OCI-LY3 (cell line): Measurements from ENCODE around the gene SLC44A1.

ENCODE experiments used
- CTCF ChIP-seq: fragments of 200-600, 300-600 bp; sonication (generic); IDR thresholded peaks from 2 replicates; pipeline ENCODE4 v1.5.1; 2014; ENCODE audit warnings: antibody characterized with exemption, low read length, low read depth
- EZH2phosphoT487 ChIP-seq: fragments of 200-600 bp; shearing (Covaris generic); IDR thresholded peaks from 2 replicates; pipeline ENCODE4 v1.6.1; 2018; ENCODE audit warnings: antibody characterized with exemption, mixed run types, low read depth

DNA sequence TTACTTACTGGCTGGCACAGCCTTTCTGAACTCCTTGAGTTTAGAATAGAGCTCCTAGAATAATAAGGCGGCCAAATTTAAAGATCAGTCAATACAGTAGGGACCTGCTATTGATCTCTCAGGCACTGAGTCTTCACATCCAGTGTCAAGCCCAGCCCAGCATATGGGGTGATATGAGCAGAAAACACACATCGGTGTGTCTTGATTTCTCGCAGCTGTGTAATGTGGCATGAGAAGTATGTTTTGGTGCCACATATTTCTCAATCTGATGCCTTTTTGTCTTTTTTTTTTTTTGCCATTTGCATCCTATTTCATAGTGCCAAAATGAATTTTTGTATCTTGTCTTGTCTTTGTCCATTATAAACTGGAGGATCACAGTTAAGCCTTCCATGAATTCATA lies 152.0 kb downstream of the SLC44A1 start:
- no peak for TF ChIP-seq CTCF
- no peak for TF ChIP-seq EZH2phosphoT487
